GM04503 (cell line): ENCODE results near the gene TSEN2.
"Not testable (repeated sequence)": the region's sequence is repeated elsewhere in the genome, so short reads cannot be mapped to it uniquely, and the experiment has no call there.

ENCODE experiments used
- DNase-seq: peaks from one replicate; pipeline ENCODE4 v3.0.0-alpha.2; 2012; ENCODE audit warnings: low read depth

TSEN2 gene

GRCh38 chr3:12484198-12484982 lies at the start of gene TSEN2:
TSS of gene TSEN2 (plus strand) at chr3:12484480. CDS start at chr3:12489801, 5,321 bp downstream.
- DNase-seq = peak; percentile 61

GRCh38 chr3:12436514-12437220 lies 47.6 kb upstream of the TSEN2 start:
- peak; percentile 21 for DNase-seq

DNA sequence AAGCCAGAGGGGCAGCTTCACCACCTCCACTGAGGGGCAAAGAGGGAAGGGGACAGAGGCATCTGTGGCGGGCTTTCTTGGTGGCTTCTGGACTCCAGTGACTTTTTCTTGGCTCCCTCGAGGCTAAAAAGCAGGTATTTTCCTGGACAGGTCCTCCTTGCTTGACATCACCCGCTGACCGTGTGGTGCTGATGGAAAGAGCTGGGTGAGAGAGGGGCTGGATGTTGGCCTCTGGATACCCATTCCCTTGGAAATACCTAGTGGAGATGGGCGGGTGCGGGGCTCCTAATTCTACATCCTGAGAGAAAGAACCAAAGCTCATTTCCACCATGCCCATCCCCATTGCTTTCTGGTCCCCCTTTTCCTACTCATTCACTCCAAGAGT lies 47.1 kb upstream of the TSEN2 start:
- DNase-seq = no peak

GRCh38 chr3:12437861-12438260 lies 46.4 kb upstream of the TSEN2 start:
- no peak for DNase-seq

DNA sequence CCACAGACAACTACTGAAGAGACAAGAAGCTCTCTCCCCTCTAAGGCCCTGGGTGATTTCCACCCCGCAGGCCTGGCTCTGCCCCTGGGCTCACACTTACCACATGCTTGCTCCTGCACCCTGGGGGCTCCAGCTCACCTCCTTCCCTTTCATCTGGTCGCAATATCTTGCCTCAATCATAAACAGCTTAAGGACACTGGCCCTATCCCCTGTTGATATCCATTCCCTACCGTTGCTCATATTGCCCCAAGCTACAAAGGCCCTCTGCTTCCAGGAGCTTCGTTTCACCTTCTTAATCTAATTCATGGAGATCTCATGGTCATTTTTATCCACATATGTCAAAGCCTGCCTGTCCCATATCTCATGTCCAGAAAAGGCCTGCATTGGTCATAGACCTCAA lies 46.0 kb upstream of the TSEN2 start:
- no peak for DNase-seq

- no peak for DNase-seq
These were observed 44.9 kb upstream of the TSEN2 start for GRCh38 chr3:12439161-12439940.

- DNase-seq = no peak
These were observed 43.2 kb upstream of the TSEN2 start for GRCh38 chr3:12440927-12441714.

DNA sequence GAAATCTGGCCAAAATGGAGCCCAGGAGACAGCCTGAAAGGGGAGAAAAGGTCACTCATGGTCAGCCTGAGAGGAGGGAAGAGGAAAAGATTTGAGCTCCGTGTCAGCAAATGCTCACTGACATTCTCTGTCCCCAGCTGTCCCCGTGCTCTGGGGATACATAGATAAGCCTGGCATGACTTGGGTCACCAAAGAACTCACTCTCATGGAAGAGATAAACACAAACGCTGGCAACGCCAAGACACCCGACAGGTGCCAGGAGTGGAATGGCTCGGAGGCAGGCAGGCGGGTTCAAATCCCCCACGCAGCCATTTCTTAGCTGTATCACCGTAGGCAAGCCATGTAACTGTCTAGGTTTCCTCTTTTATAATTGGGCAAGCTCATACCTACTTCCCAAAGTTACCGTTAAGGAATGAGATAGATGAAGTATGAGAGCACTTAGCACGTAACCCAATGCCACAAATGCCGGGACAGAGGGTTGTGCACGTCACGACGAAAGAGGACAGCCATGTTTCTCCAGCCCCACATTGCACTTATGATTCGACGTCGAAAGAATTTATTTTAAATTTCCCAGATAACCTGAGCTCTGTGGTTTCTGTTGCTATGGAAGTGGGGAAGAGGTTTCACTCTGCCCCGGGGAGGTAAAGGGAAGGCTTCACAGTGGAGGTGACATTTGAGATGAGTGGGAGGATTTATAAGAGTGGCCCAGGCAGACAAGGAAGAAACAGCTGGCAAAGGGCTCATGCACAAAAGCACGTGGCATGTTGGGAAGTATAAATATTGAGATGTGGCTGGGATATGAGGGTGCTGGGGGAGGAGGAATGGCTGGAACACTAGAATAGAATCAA lies 41.4 kb upstream of the TSEN2 start:
- DNase-seq = no peak

- DNase-seq = no peak
These were observed 40.3 kb upstream of the TSEN2 start for GRCh38 chr3:12443781-12444522.

GRCh38 chr3:12444582-12445471 lies 39.5 kb upstream of the TSEN2 start:
- no peak for DNase-seq

- no peak for DNase-seq
These were observed 38.6 kb upstream of the TSEN2 start for GRCh38 chr3:12445523-12446240.

GRCh38 chr3:12446298-12446697 lies 38.0 kb upstream of the TSEN2 start:
- no peak for DNase-seq

GRCh38 chr3:12447075-12447474 lies 37.2 kb upstream of the TSEN2 start:
- no peak for DNase-seq

GRCh38 chr3:12448404-12449202 lies 35.7 kb upstream of the TSEN2 start:
- DNase-seq = not testable (repeated sequence)

DNA sequence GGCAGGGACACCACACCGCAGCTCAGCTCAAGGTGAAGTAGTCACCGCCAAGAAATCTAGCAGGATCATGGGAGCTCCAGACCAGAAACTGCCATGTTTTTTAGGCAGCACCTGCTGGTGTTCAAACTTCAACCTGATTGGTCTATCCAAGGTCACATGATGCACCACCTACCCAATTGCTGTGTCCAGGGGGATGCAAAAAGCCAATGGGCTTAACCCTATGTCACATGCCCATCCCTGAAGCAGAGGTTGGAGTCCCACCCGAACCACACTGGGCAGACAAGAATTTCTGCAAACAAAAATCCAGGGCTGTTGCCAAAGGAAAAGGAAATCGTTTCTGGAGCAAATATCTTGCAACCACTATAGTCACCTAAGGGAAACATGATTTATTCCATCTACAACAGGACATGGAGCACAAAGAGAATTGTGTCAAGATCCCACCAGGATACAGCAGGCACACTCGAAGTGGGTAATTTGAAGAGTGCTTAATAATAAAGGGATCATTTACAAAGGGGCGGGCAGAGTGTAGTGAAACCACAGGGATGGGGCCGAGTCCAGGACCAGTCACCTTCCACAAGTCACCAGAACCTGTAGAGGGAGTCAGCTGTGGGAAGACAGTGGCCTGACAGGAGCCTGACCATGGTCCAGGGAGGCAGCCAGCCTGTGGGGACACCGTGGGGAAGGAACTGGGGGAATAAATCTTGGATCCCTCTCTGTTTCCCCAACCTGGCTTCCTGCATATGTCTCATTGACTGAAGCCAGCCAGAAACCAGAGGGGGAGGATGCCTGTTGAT lies 34.2 kb upstream of the TSEN2 start:
- no peak for DNase-seq

DNA sequence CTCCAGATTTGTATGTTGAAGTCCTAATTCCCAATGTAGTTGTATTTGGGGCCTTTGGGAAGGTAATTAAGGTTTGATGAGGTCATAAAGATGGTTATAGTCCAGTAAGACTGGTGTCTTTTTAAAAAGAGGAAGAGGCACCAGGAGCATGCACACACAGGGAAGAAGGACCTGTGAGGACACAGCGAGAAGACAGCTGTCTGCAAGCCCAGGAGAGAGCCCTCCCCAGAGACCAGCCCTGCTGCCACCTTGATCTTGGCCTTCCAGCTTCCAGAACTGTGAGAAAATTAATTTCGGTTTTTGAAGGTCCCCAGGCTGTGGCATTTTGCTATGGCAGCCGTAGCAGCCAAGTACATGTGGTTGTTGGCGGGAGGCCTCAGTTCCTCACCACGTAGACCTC lies 32.8 kb upstream of the TSEN2 start:
- no peak for DNase-seq

GRCh38 chr3:12451960-12452359 lies 32.3 kb upstream of the TSEN2 start:
- DNase-seq = no peak
